Putamen (tissue), 1 donor: ENCODE data around the gene XYLT1.

Source experiments
- DNase-seq: peaks from one replicate; pipeline ENCODE4 v3.0.0-alpha.2; 2016; ENCODE audit warnings: low spot score

XYLT1 gene

DNA sequence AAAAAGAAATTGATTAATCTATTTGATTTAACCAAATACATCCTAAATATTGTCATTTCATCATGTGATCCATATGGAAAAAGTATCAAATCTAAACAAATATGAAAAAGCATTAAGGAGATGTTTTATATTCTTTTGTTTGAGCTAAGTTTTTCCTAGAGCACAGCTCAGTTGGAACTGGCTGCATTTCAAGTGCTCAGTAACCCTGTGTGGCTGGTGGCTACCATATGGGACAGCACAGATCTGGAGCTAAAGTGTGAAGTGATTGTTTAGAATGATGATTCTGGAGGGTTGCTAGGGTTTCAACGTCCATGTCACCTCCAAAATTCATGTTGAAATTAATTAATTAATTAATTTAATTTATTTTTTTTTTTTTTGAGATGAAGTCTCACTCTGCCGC is 137.5 kb downstream of the XYLT1 start:
- DNase-seq = no peak

DNA sequence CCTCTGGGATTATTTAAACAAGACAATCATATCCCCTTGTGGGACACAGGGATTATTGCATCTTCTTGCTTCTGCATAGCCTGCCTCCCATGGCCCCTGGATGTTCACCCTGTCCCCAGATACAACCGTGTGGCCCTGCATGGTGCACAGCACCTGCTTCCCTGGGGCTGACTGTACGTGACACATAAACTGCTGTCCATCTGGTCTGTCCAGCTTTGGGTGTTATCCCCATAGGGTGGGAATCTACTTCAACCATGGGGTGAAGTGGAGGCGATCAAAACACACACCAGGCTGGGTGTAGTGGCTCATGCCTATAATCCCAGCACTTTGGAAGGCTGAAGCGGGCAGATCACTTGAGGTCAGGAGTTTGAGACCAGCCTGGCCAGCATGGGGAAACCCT is 138.8 kb downstream of the XYLT1 start:
- no peak for DNase-seq

DNA sequence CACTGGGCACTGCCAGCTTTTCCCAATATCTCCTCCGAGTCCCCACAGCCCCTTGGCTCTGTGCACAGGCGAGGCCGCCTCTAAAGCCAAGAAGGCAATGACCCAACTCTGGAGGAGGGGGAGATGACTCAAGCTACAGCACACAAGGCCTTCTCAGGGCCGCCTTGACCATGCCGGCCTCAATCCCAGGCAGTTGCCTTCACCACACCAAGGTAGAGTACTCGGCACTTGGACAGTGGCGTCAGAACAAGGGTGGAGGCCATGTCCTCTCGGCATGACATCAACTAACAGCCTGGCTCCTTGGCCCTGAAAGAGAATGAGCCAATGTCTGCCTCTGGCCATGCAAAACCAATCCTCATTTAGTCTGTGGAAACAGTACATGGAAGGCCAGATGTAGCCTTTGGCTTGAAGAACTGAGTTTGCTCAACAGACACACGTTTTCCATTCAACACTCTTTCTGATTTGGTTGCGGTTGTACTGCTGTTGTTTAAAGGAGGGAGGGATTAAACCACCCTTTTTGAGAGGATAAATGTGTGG is 139.6 kb downstream of the XYLT1 start:
- DNase-seq = no peak

DNA sequence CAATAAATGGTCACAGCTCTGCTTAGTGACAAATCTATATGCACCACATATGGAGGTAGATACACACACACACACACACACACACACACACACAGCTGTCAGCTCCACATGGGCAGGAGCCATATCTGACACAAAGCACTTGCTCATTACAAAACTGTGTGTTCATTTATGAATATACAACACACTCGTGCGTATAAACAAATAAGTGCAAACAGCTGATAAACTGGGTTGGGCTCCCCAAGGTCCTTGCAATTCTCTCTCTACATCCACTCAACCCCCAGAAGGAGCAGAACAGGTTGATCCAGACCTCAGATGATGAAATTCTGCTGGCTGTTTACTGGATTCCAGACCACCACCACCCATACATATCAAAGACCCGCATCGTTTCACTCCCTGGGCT is 140.7 kb downstream of the XYLT1 start:
- DNase-seq = no peak

DNA sequence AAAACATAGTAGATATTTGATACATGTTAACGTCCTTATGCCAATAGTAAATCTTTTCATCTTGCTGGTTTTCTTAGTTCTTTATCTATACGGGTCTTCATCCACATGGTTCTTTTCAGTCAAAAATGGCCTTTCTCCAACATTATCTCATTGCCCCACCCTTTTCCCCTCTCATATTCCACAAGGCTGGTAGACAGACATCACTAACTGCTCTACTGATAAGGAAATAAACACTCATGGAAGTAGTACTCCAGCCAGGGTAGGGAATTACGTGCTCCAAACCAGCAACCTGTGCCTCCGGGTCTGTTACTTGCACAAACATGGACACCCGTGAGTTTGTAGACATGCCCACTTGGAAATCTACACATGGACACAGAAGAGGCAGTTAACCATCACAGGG is 141.4 kb downstream of the XYLT1 start:
- DNase-seq = no peak

DNA sequence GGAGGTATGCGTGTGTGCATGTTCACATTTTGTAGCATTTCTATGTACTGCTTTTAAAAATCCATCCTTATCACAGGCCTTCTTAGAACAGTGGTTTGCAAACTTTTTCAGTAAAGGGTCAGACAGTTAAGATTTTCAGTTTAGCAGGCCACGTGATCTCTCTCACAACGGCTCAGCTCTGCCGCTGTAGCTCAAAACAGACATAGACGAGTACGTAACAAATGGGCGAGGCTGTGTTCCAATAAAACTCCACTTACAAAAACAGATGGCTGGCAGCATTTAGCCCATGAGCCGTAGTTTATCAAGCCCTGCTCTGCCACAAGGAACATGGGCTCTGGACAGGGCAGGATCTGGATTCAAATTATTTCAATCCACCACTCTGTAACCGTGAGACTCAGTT is 141.8 kb downstream of the XYLT1 start:
- DNase-seq = no peak

DNA sequence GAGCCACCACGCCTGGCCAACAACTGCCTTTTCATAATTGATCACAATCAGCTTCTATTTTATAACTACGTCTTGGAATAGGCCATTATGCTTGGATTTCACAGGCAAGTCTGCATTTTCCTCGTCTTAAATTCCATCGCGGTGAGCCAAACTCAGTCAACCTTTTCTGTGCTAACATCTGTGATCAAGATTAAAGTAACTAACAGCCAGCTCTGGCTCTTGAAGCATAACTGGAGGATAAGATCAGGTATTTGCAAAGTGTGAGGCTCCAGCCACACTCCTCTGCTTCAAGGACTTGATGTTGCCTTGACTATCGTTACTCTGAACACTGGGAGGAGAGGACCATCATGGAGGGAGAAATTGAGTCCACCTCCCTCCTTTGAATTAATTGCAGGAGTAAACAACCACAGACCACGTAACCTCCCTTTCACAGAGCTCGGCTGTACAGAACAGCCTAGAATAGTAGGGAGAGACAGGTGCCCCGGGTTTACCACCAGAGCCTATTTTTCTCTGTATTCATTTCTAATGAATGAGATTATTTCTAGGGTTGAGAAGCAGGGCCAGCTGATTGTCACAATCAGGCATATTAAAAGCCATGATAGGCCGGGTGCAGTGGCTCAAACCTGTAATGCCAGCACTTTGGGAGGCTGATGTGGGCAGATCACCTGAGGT is 143.0 kb downstream of the XYLT1 start:
- no peak for DNase-seq

DNA sequence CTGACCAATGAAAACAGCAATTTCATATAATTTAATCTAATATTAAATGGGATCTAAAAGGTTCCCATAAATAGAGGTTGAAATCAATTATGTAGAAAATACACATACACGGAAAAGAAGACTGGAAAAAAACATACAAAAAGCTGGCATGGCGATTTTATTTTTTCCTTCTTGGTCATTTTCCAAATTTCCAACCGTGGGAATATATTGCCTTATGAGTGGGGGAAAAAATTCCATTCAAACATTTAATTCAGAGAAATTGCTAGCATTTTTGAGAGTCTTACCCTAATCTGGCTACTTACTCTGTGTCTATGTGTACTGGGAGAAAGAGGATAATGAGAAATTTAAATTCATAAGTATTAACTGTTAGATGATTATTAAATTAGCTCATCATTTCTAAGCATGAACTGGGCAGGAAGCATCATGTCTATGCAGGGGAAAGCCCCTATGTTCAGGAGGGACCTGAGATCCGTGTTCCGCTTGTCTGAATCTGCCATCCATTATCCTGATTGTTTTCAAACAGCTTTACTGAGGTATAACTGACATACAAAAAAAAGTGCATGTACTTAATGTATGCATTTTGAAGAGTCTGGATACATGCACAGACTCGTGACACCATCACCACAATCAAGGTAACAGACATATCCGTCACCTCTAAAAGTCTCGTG is 145.2 kb downstream of the XYLT1 start:
- no peak for DNase-seq

DNA sequence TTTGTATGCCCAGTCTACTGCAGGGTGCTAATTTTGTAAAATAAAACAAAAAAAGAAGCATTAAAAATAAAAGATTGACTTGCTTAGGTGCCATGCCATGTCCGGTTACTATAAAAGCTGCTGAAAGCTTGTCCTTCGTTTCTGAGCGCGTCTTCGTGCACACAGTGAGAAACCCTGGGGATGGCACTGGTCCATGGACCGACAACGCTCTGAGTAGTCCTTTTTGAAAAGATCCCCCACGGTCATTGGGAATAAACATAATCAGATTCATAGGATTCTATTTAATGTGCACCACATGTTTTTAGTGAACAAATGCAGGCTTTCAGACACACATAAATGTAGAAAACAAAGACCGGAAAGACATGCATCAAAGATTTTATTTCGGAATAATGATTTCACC is 146.3 kb downstream of the XYLT1 start:
- DNase-seq = no peak

DNA sequence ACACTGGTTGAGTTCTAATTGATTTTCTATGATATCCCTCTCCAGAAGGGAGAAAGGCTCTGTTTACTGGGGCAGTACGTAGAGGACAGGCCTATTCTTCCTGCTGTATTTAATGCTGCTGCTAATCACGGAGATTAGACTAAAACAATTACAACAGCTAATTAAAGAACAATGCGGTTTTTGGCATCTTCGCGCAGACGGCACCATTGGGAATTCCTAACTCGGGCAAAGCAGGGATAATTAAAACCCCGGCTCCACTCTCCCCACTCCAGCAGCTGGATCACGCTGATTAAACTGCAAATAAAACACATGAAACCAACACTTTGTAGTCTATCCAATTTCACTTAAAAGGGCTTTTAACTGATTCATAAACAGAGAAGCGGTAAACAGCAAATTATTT is 147.6 kb downstream of the XYLT1 start:
- DNase-seq = no peak

DNA sequence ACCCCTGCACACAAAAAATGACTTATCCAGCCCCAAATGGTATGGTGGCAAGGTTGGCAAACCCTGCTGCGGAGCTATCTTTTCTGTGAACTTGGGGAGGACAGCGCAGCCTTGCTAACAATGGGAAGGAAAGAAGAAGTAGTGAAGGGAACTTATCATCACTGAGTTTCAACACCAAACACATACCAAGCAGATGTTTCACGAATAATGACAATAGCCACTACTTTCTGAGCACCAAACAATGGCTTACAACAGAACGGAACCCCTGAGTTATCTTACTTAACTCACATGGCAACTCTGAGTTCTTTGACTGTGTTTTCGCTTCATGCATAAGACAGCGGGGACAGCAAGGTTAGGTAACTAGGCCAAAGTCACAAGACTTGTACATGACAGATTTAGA is 148.9 kb downstream of the XYLT1 start:
- DNase-seq = no peak

DNA sequence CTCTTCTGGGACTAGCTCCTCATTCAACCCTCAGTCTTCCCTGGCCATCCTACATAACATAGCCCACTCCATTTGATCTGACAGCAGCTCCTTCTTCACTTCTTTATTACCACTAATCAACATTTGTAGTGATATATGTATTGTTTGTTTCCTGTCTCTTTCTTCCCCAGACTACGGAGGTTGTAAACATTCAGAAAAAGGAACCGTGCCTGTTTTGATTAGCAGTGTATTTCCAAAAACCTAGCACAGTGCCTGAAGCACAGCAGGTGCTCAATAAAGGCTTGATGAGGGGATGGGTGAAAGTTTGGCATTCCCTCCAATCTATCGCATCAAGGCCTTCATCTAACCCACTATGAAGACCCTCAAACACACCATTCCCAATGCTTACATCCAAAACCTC is 150.8 kb downstream of the XYLT1 start:
- DNase-seq = no peak

DNA sequence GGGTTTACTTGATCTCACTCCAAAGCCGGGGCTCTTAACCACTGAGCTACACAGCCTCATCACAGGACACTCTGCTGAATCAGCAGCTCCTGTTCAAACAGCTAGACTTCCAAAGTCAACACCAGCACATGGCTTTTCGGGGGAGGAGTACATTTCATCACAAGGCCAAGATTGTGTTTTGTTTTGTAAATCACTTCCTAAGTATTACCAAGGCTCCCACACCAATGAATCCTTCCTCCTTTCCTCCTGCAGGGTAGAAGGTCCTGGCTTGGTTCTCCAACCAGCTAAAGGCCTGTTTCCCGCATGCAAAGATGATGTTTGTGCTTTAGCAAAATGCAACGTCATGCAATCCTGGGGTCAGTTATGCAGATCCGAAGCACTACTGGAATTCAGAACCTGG is 152.5 kb downstream of the XYLT1 start:
- DNase-seq = no peak

DNA sequence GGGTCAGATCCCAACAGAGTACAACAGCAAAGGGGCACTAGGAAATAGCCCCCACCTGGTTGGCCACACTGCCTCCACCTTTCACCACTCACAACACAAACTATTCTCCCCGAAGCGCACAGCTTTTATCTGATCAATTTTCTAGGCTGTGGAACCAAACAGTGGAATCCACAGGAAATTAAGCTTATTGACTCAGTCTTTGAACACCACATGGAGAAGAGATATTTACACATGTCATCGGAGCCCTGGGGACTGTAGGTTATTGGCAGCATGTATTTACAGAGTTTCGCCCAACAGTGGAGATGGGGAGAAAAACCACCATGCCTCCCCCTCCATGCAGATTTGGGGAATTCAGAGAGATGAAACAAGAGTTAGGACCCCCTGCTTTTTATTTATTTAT is 154.8 kb downstream of the XYLT1 start:
- no peak for DNase-seq

DNA sequence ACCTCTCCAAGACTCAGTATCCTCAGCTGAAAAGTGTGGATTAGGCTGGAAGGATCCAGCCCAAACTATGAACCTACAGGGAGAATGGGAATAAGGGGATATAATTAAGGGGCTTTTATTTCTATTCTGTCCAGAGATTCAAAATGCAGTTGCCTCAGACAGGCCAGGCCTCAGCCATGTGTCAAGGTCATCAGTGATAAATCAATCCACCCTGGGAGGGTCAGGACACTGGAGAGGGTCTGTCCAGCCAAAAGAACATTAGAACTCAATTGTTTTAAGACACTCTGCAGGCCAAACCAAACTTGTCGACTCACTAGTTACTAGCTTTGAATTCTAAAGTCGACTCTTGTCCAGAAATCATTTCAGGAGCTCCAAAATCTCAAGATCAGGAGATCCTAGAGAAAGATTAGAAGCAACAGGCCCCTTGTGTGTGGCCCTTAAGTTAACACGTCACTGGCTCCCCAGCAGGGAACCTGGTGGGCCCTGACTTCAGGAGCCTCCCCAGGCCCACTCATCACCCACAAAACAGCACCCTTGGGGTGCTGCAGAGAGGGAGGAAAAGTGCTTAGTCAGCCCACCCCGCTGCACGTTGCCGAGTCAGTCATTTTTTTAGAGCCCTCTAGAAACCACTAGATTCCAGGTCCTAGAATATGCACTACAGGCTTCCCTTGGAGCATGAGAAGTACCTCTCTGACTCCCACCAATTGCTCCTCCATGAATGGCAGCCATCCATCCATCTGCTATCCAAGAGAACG is 156.8 kb downstream of the XYLT1 start:
- DNase-seq = no peak

DNA sequence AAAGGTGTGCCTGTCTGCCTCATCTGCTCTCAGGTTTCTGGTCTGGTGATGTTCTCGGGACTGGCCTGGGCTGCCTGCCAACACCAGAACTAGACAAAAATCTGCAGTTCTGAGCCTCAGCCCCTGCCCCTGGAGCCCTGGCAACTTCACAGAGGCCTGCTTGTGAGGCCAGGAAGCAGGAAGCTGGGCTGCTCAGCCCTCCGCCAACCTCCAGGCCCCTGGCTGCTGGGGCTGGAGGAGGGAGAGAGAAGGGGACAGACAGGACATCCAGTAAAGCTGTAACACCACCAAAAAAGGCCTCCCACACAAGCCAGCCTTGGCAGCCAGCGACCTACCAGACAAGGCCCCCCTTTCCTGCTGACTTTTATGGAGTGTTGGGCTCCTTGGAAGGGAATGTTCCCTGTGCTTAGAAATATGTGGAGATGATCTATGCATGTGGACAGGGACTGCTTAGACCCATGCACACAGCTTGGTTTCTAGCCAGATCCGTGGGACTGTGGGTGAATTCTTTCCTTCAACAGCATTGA is 157.6 kb downstream of the XYLT1 start:
- peak; percentile 32 for DNase-seq

DNA sequence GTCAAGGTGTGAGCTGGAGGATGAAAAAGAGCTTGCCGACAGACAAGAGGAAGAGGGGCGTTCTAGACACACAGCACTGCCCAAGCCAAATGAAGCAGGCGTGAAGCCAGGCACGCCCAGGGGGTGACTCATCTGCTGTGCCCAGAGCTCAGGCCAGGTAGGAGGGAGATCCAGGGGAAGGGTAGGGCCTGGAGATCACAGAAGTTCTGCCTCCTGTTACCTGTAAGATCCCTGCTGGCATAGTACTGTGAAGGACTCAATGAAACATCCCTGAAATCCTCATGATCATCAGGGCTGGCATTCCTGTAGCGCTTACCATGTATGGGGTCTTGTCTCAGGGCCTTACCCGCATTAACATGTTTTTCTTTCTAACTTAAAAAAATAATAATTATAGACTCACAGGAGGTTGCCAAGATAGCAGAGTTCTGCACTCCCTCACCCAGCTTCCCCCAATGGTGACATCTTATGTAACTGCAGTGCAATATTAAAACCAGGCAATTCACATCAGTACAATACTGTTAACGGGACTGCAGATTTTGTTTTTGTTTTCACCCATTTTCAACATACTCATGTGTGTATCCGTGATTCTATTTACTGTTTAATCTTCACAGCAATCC is 158.6 kb downstream of the XYLT1 start:
- DNase-seq = no peak

DNA sequence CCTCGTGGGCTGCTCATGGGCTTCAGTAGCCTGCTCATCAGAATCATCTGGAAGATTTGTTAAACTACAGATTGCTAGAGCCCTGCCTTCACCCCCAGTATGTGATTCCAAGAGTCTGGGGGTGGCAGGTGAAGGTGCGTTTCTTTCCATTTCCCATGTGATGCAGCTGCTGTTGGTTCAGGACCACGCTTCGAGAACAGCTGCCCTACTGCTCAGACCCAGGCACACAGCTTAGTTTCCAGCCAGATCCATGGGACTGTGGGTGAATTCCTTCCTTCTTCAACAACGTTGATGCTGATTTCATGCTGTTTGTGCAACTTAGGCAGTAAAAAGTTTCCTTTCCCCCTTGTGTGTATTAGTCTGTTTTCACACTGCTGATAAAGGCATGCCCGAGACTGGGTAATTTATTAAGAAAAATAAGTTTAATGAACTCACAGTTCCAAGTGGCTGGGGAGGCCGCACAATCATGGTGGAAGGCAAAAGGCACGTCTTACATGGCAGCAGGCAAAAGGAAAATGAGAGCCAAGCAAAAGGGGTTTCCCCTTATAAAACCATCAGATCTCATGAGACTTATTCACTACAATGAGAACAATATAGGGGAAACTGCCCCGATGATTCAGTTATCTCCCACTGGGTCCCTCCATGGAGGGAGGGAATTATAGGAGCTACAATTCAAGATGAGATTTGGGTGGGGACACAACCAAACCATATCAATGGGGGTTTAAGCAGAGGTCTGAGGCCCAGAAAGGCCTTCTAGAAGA is 159.2 kb downstream of the XYLT1 start:
- DNase-seq = no peak

DNA sequence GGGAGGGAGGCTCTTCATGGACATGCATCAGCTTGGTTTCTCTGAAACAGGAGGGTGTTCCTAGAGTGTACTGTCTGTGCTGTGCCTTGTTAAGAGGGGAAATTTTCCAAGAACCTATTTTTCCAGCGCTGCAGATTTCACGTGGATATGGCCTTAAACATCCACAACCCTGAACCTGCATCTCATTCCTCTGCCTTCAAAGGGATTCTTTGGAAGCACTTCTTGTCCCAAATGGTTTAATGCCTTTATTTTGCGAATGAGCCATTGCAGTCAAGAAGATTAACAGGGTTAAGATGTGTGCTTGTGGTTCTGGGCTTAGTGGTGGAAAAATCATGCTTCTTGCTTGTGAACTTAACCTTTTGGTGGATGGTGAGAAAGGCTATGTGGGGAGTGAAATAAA is 161.2 kb downstream of the XYLT1 start:
- DNase-seq = no peak

DNA sequence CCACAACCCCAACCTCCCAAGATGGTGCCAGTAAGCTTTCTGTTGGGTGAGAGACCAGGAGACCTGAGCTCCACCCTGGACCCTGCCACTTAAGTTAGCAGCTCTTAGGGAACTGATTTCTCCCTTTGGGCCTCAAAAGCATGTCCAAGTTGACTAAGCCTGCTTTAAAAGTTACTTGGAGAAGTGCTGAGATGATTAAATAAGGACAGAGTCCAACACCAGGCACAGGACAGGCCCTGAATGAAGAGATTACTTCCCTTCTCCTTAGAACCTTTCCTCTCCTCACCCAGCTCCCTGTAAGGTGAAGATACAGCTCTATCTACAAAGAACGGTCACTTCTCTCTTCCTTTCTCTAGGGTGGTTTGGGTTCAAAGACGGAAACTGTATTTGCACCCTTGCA is 162.6 kb downstream of the XYLT1 start:
- DNase-seq = no peak

DNA sequence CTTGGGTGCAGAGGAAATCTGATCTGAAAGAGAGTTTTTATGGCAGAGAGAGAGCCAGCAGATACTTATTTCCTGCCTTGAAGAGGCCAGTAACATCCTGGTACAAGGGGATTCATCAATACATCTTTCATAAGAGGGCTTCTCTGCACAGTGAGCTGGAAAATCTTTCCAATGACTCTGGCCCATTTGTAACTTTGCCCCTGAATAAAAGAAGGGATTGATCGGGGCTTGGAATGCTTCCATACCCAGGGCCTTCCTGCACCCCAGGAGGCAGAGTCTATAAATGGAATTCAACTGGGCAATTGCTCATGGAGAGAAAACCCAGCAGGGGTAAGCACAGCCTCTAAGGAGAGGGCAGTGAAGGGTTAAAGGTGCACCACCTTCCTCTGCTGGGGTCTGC is 163.3 kb downstream of the XYLT1 start:
- no peak for DNase-seq

DNA sequence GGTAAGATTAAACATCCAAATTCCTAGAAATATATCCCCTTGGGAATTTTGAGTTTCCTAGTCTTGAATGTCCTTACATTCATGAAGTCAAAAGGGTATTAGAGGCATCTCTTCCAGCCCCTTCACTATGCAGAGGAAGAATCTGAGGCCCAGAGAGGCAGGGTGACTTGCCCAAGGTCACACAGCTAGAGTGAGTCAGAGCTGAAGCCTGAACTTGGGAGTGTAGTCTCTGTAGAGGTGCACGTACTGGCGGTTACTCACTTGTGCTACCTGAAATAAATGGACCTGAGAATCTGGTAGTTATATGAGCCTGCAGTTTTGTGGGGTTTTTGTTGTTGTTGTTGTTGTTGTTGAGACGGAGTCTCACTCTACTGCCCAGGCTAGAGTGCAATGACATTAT is 164.0 kb downstream of the XYLT1 start:
- DNase-seq = no peak
